Left lung (tissue), 10 donors: ENCODE results near the gene HTRA1. TPM values are rescaled to one million over a fixed set of nuclear protein-coding genes. Genes with fewer than 3 reads are reported as not detected.

ENCODE experiments used
- ATAC-seq: fragments of 200-7000 bp; cut with Tn5 transposase; one replicate; pipeline ENCODE4 v1.9.1; 2020; ENCODE audit warnings: moderate library complexity
- DNase-seq, 4 donors: peaks; one replicate each; pipeline ENCODE4 v3.0.0-alpha.2; 2013 to 2020
- H3K27ac ChIP-seq, 2 donors: fragments of 200-600 bp; sonication (generic) in 1 of 2; one replicate each; pipeline versions ENCODE4 v1.5.0 to v1.8.0; 2020 to 2021
- H3K27me3 ChIP-seq, 2 donors: fragments of 200-600 bp; sonication (generic) in 1 of 2; one replicate each; pipeline versions ENCODE4 v1.5.0 to v1.8.0; 2020 to 2021
- H3K36me3 ChIP-seq, 2 donors: fragments of 200-600 bp; sonication (generic) in 1 of 2; one replicate each; pipeline versions ENCODE4 v1.5.0 to v1.8.0; 2020 to 2021
- H3K4me1 ChIP-seq, 2 donors: fragments of 200-600 bp; one replicate each; pipeline ENCODE4 v1.8.0; 2021
- H3K4me3 ChIP-seq, 2 donors: fragments of 200-600 bp; sonication (generic) in 1 of 2; one replicate each; pipeline versions ENCODE4 v1.5.0 to v1.8.0; 2020 to 2021; ENCODE audit warnings: mild to moderate bottlenecking in 1 of 2
- H3K9me3 ChIP-seq, 2 donors: fragments of 200-600 bp; sonication (generic) in 1 of 2; one replicate each; pipeline versions ENCODE4 v1.5.0 to v1.8.0; 2020 to 2021
- CTCF ChIP-seq, 2 donors: fragments of 200-600 bp; sonication (generic) in 1 of 2; IDR thresholded peaks; one replicate each; pipeline versions ENCODE4 v1.5.0 to v1.8.0; 2021; ENCODE audit warnings: antibody characterized with exemption in 2 of 2
- intact Hi-C, 2 donors: fragments of 100-400 bp; cut with DNase I; formaldehyde crosslinking; loops; one replicate each; pipeline versions ENCODE4 v1.11.2 to v1.14.2; 2022
- polyA plus RNA-seq, 6 donors: library from polyadenylated mRNA; unstranded; fragments of 120-200 nt; gene quantifications; one replicate each; pipeline ENCODE4 v1.2.1, GENCODE V29; 2013; ENCODE audit not compliant: insufficient read length in 6 of 6
- total RNA-seq, 2 donors: library from RNA; stranded (reverse); fragmentation: NEBNext Ultra II Directional; extraction: Animal tissue kit (Norgen Biotek cat#: 25700); gene quantifications; one replicate each; pipeline ENCODE4 v1.2.1, GENCODE V29; 2021
- donor health status: DM: no; HTN: yes; CAD: no.
- donor health status: DM: no; HTN: no; CAD: no.

HTRA1 gene
- total and polyA plus RNA-seq, 8 donors, result 51.3 to 124 (median 73.0) TPM

GRCh38 chr10:122474131-122474818 lies 12.9 kb downstream of the HTRA1 start:
- Histone ChIP-seq H3K36me3 (no peaks in the 10 kb centered on the region), H3K4me1 (peaks cover 6 to 12% of the 10 kb centered on the region in 2 donors), H3K27ac (peak overlapping the region in 1 of 2 donors; percentile 1), H3K27me3 (peaks cover 0 to 4% of the 10 kb centered on the region in 2 donors), H3K9me3 (no peaks in the 10 kb centered on the region), H3K4me3 (no peak overlapping the region)
- intact Hi-C loops, result no loop called here
- peak; percentile 39 for ATAC-seq
- DNase-seq, result peak in 2 of 4 donors; percentile 31 to 59
- TF ChIP-seq CTCF (IDR thresholded peaks at IDR 0.05), result no peak

GRCh38 chr10:122475100-122475499 lies 13.7 kb downstream of the HTRA1 start:
- ATAC-seq (peak; percentile 63), DNase-seq (peak in 2 of 4 donors; percentile 43 to 65)
- TF ChIP-seq CTCF (IDR thresholded peaks at IDR 0.05), result no peak
- Histone ChIP-seq H3K4me1 (peaks cover 6% of the 10 kb centered on the region in 2 donors), H3K27me3 (peaks cover 0 to 4% of the 10 kb centered on the region in 2 donors), H3K9me3 (no peaks in the 10 kb centered on the region), H3K4me3 (no peak overlapping the region), H3K27ac (peak overlapping the region in 1 of 2 donors; percentile 1), H3K36me3 (no peaks in the 10 kb centered on the region)
- intact Hi-C loops, result no loop called here

- Histone ChIP-seq H3K27ac (peak overlapping the region in 1 of 2 donors; percentile 1), H3K27me3 (peaks cover 0 to 4% of the 10 kb centered on the region in 2 donors), H3K4me1 (peaks cover 6% of the 10 kb centered on the region in 2 donors), H3K4me3 (no peak overlapping the region), H3K36me3 (no peaks in the 10 kb centered on the region), H3K9me3 (no peaks in the 10 kb centered on the region)
- ATAC-seq, result peak; percentile 37
- TF ChIP-seq CTCF (IDR thresholded peaks at IDR 0.05), result no peak
- intact Hi-C loops, result no loop called here
- DNase-seq, result peak in 1 of 4 donors; percentile 31
These were observed 14.4 kb downstream of the HTRA1 start for GRCh38 chr10:122475591-122476332.

GRCh38 chr10:122476333-122476695 lies 15.0 kb downstream of the HTRA1 start:
- peaks cover 6% of the 10 kb centered on the region in 2 donors for H3K4me1 ChIP-seq
- H3K27me3 ChIP-seq, result peaks cover 0 to 4% of the 10 kb centered on the region in 2 donors
- ATAC-seq (no peak), DNase-seq (peak in 2 of 4 donors; percentile 23 to 38)
- no peak overlapping the region for H3K4me3 ChIP-seq
- no peak overlapping the region for H3K27ac ChIP-seq
- intact Hi-C loops, result no loop called here
- H3K36me3 ChIP-seq, result no peaks in the 10 kb centered on the region
- TF ChIP-seq CTCF (IDR thresholded peaks at IDR 0.05), result no peak
- H3K9me3 ChIP-seq, result no peaks in the 10 kb centered on the region

- DNase-seq (peak in 1 of 4 donors; percentile 15), ATAC-seq (no peak)
- intact Hi-C loops, result no loop called here
- Histone ChIP-seq H3K36me3 (no peaks in the 10 kb centered on the region), H3K4me1 (peaks cover 6% of the 10 kb centered on the region in 2 donors), H3K4me3 (no peak overlapping the region), H3K9me3 (no peaks in the 10 kb centered on the region), H3K27me3 (no peaks in the 10 kb centered on the region), H3K27ac (no peak overlapping the region)
- no peak for TF ChIP-seq CTCF (IDR thresholded peaks at IDR 0.05)
These were observed 16.1 kb downstream of the HTRA1 start for GRCh38 chr10:122477436-122477835.
